Esophagus squamous epithelium (tissue), 5 donors: ENCODE data around the gene MRPL37. TPM values are rescaled to one million over a fixed set of nuclear protein-coding genes. Genes with fewer than 3 reads are reported as not detected.

ENCODE experiments used
- DNase-seq: peaks from one replicate; lab custom pipeline; 2025; lab: John Stamatoyannopoulos, UW
- H3K27ac ChIP-seq, 4 donors: fragments of 200-600 bp; sonication (generic); one replicate each; pipeline ENCODE4 v1.5.1; 2016 to 2019; ENCODE audit warnings: mild to moderate bottlenecking in 1 of 4
- H3K27me3 ChIP-seq, 4 donors: fragments of 200-600 bp; sonication (generic); 1 replicate in 3 of 4; 2 replicates in 1 of 4; pipeline versions ENCODE4 v1.5.1 to v1.6.0; 2017 to 2021; ENCODE audit warnings: antibody characterized with exemption in 1 of 4
- H3K36me3 ChIP-seq, 3 donors: fragments of 200-600 bp; sonication (generic); one replicate each; pipeline ENCODE4 v1.5.1; 2016 to 2019
- H3K4me1 ChIP-seq, 3 donors: fragments of 200-600 bp; sonication (generic); one replicate each; pipeline ENCODE4 v1.5.1; 2017 to 2019
- H3K4me3 ChIP-seq, 4 donors: fragments of 200-600 bp; sonication (generic); 1 replicate in 3 of 4; 2 replicates in 1 of 4; pipeline ENCODE4 v1.5.1; 2016 to 2019; ENCODE audit warnings: mild to moderate bottlenecking in 2 of 4, moderate library complexity in 1 of 4
- H3K9me3 ChIP-seq, 3 donors: fragments of 200-600 bp; sonication (generic); one replicate each; pipeline ENCODE4 v1.5.1; 2016 to 2019
- CTCF ChIP-seq, 6 experiments: fragments of 450-650 bp in 4 of 6; fragments of 200-600 bp in 2 of 6; sonication (generic) in 2 of 6; IDR thresholded peaks; one replicate each; pipeline ENCODE4 v1.5.1; 2016 to 2019; ENCODE audit warnings: antibody characterized with exemption in 6 of 6, mild to moderate bottlenecking in 4 of 6, moderate library complexity in 4 of 6
- POLR2A ChIP-seq, 4 donors: fragments of 450-650 bp; IDR thresholded peaks; one replicate each; pipeline ENCODE4 v1.6.1; 2017; ENCODE audit warnings: antibody characterized with exemption in 4 of 4, mild to moderate bottlenecking in 4 of 4, moderate library complexity in 3 of 4
- WGBS, 2 donors: methylation state at CpG; one replicate each; pipeline ENCODE4 v1.1.5; 2018; 5-methylcytosine and 5-hydroxymethylcytosine counted together
- intact Hi-C: fragments of 100-400 bp; cut with DNase I; formaldehyde crosslinking; loops from one replicate; pipeline ENCODE4 v1.15.0; 2022
- total RNA-seq, 4 donors: library from RNA; depleted of rRNA; stranded (reverse); fragments of >200 nt; gene quantifications; one replicate each; pipeline ENCODE4 v1.1.0, GENCODE V29; 2016
- donor health status: DM: yes; HTN: yes; CAD: no.

The MRPL37 gene
- total RNA-seq, 4 donors from 2014 or later = 63.1 to 101 (median 79.3) TPM

GRCh38 chr1:54265659-54266058 lies 65.7 kb downstream of the MRPL37 start:
- no peaks in the 10 kb centered on the region for H3K27me3 ChIP-seq
- H3K27ac ChIP-seq = no peak overlapping the region
- 86% methylated on average over 4 of the region's 6 CpGs; no CpG with 5 or more reads in 1 of the 2 donors for WGBS, 2 donors
- no peak for DNase-seq
- intact Hi-C loops = no loop called here
- H3K36me3 ChIP-seq = peaks cover 0 to 21% (median 0%) of the 10 kb centered on the region in 3 donors
- H3K4me3 ChIP-seq = no peak overlapping the region
- peaks cover 0 to 68% (median 22%) of the 10 kb centered on the region in 3 donors for H3K4me1 ChIP-seq
- H3K9me3 ChIP-seq = no peaks in the 10 kb centered on the region
- no peak for TF ChIP-seq POLR2A (IDR thresholded peaks at IDR 0.05)
- TF ChIP-seq CTCF (IDR thresholded peaks at IDR 0.05) = no peak

DNA sequence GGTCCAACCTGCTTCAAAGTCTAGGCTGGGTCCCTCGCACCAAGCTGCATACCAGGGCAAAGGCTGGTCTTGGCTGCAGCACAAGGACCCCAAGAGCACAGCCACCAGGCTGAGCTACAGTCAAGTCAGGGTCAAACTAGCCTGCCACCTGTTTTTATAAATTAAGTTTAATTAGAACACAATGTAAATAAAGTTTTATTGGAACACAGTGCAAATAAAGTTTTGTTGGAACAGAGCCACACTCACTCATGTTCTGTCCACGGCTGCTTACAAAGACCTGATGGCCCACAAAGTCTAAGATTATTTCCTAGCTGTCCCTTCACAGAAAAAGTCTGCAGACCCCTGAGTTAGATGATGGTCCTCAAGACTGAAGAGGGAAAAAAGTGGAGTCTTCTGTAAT lies 66.2 kb downstream of the MRPL37 start:
- Histone ChIP-seq H3K4me1 (peaks cover 0 to 73% (median 22%) of the 10 kb centered on the region in 3 donors), H3K36me3 (peaks cover 0 to 17% (median 0%) of the 10 kb centered on the region in 3 donors), H3K27ac (no peak overlapping the region), H3K27me3 (no peaks in the 10 kb centered on the region), H3K9me3 (no peaks in the 10 kb centered on the region), H3K4me3 (no peak overlapping the region)
- WGBS, 2 donors = 63 to 89% methylated on average over 1 to 2 of the region's 2 CpGs
- DNase-seq = no peak
- intact Hi-C loops = no loop called here
- TF ChIP-seq POLR2A (IDR thresholded peaks at IDR 0.05) = no peak
- TF ChIP-seq CTCF (IDR thresholded peaks at IDR 0.05) = no peak

DNA sequence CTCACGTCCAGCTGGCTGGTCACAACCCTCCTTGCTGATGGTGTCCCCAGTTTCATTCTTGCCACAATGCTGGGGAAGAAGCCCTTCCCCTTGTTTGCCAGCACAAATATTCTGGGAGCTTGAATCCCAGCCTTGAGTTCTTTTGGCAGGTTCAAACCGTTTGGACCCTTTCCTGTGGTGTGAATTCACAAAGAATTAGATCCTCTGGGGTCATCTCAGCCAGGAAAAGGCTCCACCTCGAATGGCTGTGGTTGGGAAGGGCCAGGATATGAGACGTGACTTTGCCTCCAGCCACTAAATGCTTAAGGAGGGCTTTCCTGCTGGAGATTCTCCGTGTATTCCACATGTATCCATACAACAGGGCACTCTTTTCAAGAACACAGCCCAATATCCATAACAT lies 66.9 kb downstream of the MRPL37 start:
- H3K27ac ChIP-seq = no peak overlapping the region
- intact Hi-C loops = no loop called here
- DNase-seq = no peak
- H3K4me1 ChIP-seq = peaks cover 0 to 80% (median 24%) of the 10 kb centered on the region in 3 donors
- H3K27me3 ChIP-seq = no peaks in the 10 kb centered on the region
- WGBS, 2 donors = 67 to 71% methylated on average over 2 to 3 of the region's 5 CpGs
- no peak for TF ChIP-seq POLR2A (IDR thresholded peaks at IDR 0.05)
- no peak for TF ChIP-seq CTCF (IDR thresholded peaks at IDR 0.05)
- no peak overlapping the region for H3K4me3 ChIP-seq
- no peaks in the 10 kb centered on the region for H3K9me3 ChIP-seq
- peaks cover 0 to 13% (median 0%) of the 10 kb centered on the region in 3 donors for H3K36me3 ChIP-seq

Other genes starting within 250 kb of the MRPL37 start
- 1 to 10 TPM in 1 of 4 donors, under 1 TPM in 1, not detected in 2; 0.49 to 1.4 TPM for gene LDLRAD1, start 182.0 kb upstream of the MRPL37 start, total RNA-seq
- gene TMEM59, start 147.0 kb upstream of the MRPL37 start, total RNA-seq = 100 to 1,000 TPM; 166 to 356 (median 232) TPM
- gene TCEANC2, start 146.6 kb upstream of the MRPL37 start, total RNA-seq = 1 to 10 TPM; 1.9 to 4.3 (median 3.2) TPM
- under 1 TPM in 1 of 4 donors, not detected in 3; 0.19 TPM for gene CDCP2, start 47.2 kb upstream of the MRPL37 start, total RNA-seq
- gene CYB5RL, start 137 bp upstream of the MRPL37 start, total RNA-seq = 1 to 10 TPM; 2.2 to 4.7 (median 3.0) TPM
- gene SSBP3, start 206.2 kb downstream of the MRPL37 start, total RNA-seq = 10 to 100 TPM; 17.1 to 25.4 (median 21.5) TPM